ENCODE measurements around the gene KAT7.

- TF ChIP-seq EZH2 (IDR thresholded peaks at IDR 0.05; ENCODE audit: borderline replicate concordance, low read depth, low read length, severe bottlenecking): peak; percentile 92
- TF ChIP-seq CTCF (IDR thresholded peaks at IDR 0.05; ENCODE audit: borderline replicate concordance, extremely low read depth, low read length, poor library complexity, severe bottlenecking): no peak
Observed at GRCh38 chr17:49850772-49851386, 62.4 kb downstream of the KAT7 start.

Data from DND-41 (cell line).